Measurements from ENCODE around the gene DYRK4. TPM values are rescaled to one million over a fixed set of nuclear protein-coding genes. Genes with fewer than 3 reads are reported as not detected.

The DYRK4 gene
- total and polyA plus RNA-seq, 2 of the 4 experiments (the other 2 are of a cell fraction), result 44.6 to 71.6 TPM

GRCh38 chr12:4526923-4527546 is 35.0 kb upstream of the DYRK4 start:
- DNase-seq (peak; percentile 16), ATAC-seq (ENCODE audit: low read depth) (no peak)
- Histone ChIP-seq H3K9me1 (ENCODE audit: insufficient read depth, low read length) (no peaks in the 10 kb centered on the region), H3K4me1 (ENCODE audit: control insufficient read depth, insufficient read depth, low read length) (no peaks in the 10 kb centered on the region), H2AK9ac (replicated peaks; ENCODE audit: low read depth, low read length, poor library complexity) (no peak overlapping the region), H3K4me2 (ENCODE audit: low read depth, low read length) (no peak overlapping the region), H3K9me3 (ENCODE audit: control insufficient read depth, insufficient read depth, low read length) (no peaks in the 10 kb centered on the region), H3K27ac (ENCODE audit: insufficient read depth, low read length) (no peak overlapping the region), H3K36me3 (ENCODE audit: control insufficient read depth, insufficient read depth, low read length) (peaks cover 2% of the 10 kb centered on the region), H2BK15ac (ENCODE audit: low read depth, low read length) (no peak overlapping the region), H4K20me1 (ENCODE audit: insufficient read depth, low read length) (no peaks in the 10 kb centered on the region), H3K23ac (ENCODE audit: low read depth, low read length) (no peak overlapping the region), H3K27me3 (ENCODE audit: control insufficient read depth, insufficient read depth, low read length) (no peaks in the 10 kb centered on the region), H4K5ac (ENCODE audit: low read depth, low read length) (no peak overlapping the region), H2BK120ac (ENCODE audit: low read depth, low read length) (no peak overlapping the region), H2AFZ (replicated peaks; ENCODE audit: low read length, poor library complexity) (no peak overlapping the region), H3K79me1 (ENCODE audit: low read depth in 1 of 2, low read length in 2 of 2) (peaks cover 0 to 7% of the 10 kb centered on the region in 2 experiments; a peak in 2 of 4 replicates), H4K91ac (ENCODE audit: insufficient read depth, low read depth, low read length) (no peak overlapping the region), H2AK5ac (ENCODE audit: low read depth, low read length) (no peak overlapping the region), H3K4me3 (ENCODE audit: insufficient read depth, low read depth, low read length) (no peak overlapping the region), H3K4ac (ENCODE audit: low read depth, low read length) (no peak overlapping the region), H3K18ac (ENCODE audit: low read depth, low read length) (no peak overlapping the region), H3K14ac (replicated peaks; ENCODE audit: low read depth, low read length) (no peak overlapping the region), H3K9ac (ENCODE audit: low read depth, low read length) (no peak overlapping the region), H4K8ac (ENCODE audit: low read depth in 2 of 2, low read length in 2 of 2) (no peak overlapping the region), H2BK20ac (ENCODE audit: low read depth, low read length) (no peak overlapping the region), H2BK5ac (ENCODE audit: low read depth, low read length, poor library complexity, severe bottlenecking) (no peak overlapping the region), H3K56ac (ENCODE audit: extremely low read depth, insufficient read depth, low read length) (no peak overlapping the region)
- intact Hi-C loops (cut with micrococcal nuclease), result loop anchor here (1.0 to 10.0 kb wide), 5 partner anchors 106 to 642 kb away; no protein-coding TSS in a partner anchor
- TF ChIP-seq USF2 (IDR thresholded peaks at IDR 0.05; ENCODE audit: low read depth, low read length), result no peak
- no peak for TF ChIP-seq CHD1 (IDR thresholded peaks at IDR 0.05; ENCODE audit: low read depth, low read length)
- TF ChIP-seq ELK1 (IDR thresholded peaks at IDR 0.05; ENCODE audit: borderline replicate concordance, low read depth, low read length), result no peak
- no peak for TF ChIP-seq MAZ (IDR thresholded peaks at IDR 0.05; ENCODE audit: borderline replicate concordance, low read depth, low read length)
- no peak for TF ChIP-seq MAFK (IDR thresholded peaks at IDR 0.05; ENCODE audit: low read depth, low read length)
- no peak for TF ChIP-seq CEBPB (IDR thresholded peaks at IDR 0.05; ENCODE audit: low read depth, low read length)
- no peak for TF ChIP-seq RCOR1 (IDR thresholded peaks at IDR 0.05; ENCODE audit: insufficient replicate concordance, low read length)
- no peak for TF ChIP-seq RFX5 (IDR thresholded peaks at IDR 0.05; ENCODE audit: low read depth, low read length)
- TF ChIP-seq NFE2L2 (IDR thresholded peaks at IDR 0.05; ENCODE audit: low read depth, low read length), result no peak
- peak; percentile 49; the same call in 1 of the 2 replicates for TF ChIP-seq SMC3 (IDR thresholded peaks at IDR 0.05; ENCODE audit: low read depth, low read length)
- TF ChIP-seq POLR2A (IDR thresholded peaks at IDR 0.05; ENCODE audit: low read depth, low read length), result no peak
- peak; percentile 36 for TF ChIP-seq RAD21 (IDR thresholded peaks at IDR 0.05; ENCODE audit: low read length)
- TF ChIP-seq BHLHE40 (IDR thresholded peaks at IDR 0.05; ENCODE audit: low read depth, low read length), result no peak
- peak; percentile 52 for TF ChIP-seq CTCF (conservative IDR thresholded peaks at IDR 0.05; ENCODE audit: low read depth, low read length)
- TF ChIP-seq MXI1 (IDR thresholded peaks at IDR 0.05; ENCODE audit: borderline replicate concordance, low read depth, low read length), result no peak
- TF ChIP-seq FOS (IDR thresholded peaks at IDR 0.05; ENCODE audit: low read depth, low read length), result no peak
- in situ Hi-C loops (cut with MboI; ENCODE audit: low sequenced_read_pairs), result no loop called here
- CTCF ChIA-PET, result interaction anchor here (1.4 kb wide), 1 partner anchor 106 kb away, joined by 4 read pairs; no protein-coding TSS in a partner anchor
- no CpG with 5 or more reads among the region's 2 CpGs for WGBS, 2 experiments (ENCODE audit: extremely low coverage in 2 of 2, insufficient read length in 1 of 2)
- BruUV-seq (replicated peaks), result no TSS peak
- dilution Hi-C loops (cut with HindIII; ENCODE audit: low sequenced_read_pairs, unreplicated experiment), result no loop called here
- POLR2A ChIA-PET (ENCODE audit: unreplicated experiment), result no interaction called here

Measured in IMR-90 (cell line).